ENCODE measurements around the gene POMC.

Gene POMC

DNA sequence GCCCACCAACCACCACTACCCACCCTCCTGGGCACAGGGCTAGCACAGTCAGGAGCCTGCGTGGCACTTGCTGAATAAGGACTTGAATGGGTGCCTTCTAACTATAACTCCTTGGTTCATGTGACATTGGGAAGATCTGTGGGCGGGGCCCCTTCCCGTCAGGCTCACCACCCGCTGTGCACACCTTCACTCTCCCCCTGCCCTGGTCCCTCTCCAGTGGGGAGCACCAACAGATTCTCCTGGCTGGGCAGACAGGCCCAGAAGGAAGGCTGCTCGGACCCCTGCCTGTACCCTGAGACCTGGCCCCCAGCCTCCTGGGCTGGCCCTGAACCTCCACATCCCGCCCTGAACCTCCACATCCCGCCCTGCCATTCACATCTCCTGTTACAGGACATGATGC is 33.4 kb upstream of the POMC start:
- H3K27ac ChIP-seq (ENCODE audit: insufficient read depth, low read length, poor library complexity, severe bottlenecking): no peak overlapping the region
- H3K9me3 ChIP-seq (ENCODE audit: control insufficient read depth, low read length): no peaks in the 10 kb centered on the region
- no peaks in the 10 kb centered on the region for H3K27me3 ChIP-seq (replicated peaks; ENCODE audit: control insufficient read depth, insufficient read depth, low read length, poor library complexity, severe bottlenecking)
- H3K36me3 ChIP-seq (ENCODE audit: control insufficient read depth, insufficient read depth, low read length): no peaks in the 10 kb centered on the region
- DNase-seq: no peak
- H3K4me1 ChIP-seq (ENCODE audit: control insufficient read depth, insufficient read depth, low read length, poor library complexity, severe bottlenecking): peaks cover 9% of the 10 kb centered on the region
- H3K4me3 ChIP-seq (ENCODE audit: insufficient read depth, low read depth, low read length, poor library complexity, severe bottlenecking): no peak overlapping the region

DNA sequence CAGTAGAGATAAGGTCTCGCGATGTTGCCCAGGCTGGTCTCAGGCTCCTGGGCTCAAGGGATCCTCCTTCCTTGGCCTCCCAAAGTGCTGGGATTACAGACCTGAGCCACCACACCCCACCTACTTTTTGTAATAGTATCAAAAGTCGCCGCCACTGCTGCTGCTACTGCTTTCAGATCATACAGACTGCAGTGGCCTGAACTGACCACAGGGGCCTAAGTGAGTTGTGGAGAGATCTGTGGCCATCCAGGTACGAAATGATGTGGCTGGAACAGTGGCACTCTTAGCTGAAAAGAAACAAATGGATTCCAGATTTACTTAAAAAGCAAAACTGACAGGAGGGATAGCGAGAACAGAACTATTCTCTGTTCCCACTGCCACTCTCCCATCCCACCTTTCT is 32.9 kb upstream of the POMC start:
- H3K27me3 ChIP-seq (replicated peaks; ENCODE audit: control insufficient read depth, insufficient read depth, low read length, poor library complexity, severe bottlenecking): no peaks in the 10 kb centered on the region
- H3K36me3 ChIP-seq (ENCODE audit: control insufficient read depth, insufficient read depth, low read length): no peaks in the 10 kb centered on the region
- H3K4me3 ChIP-seq (ENCODE audit: insufficient read depth, low read depth, low read length, poor library complexity, severe bottlenecking): no peak overlapping the region
- no peak for DNase-seq
- no peak overlapping the region for H3K27ac ChIP-seq (ENCODE audit: insufficient read depth, low read length, poor library complexity, severe bottlenecking)
- H3K9me3 ChIP-seq (ENCODE audit: control insufficient read depth, low read length): no peaks in the 10 kb centered on the region
- H3K4me1 ChIP-seq (ENCODE audit: control insufficient read depth, insufficient read depth, low read length, poor library complexity, severe bottlenecking): peaks cover 9% of the 10 kb centered on the region

DNA sequence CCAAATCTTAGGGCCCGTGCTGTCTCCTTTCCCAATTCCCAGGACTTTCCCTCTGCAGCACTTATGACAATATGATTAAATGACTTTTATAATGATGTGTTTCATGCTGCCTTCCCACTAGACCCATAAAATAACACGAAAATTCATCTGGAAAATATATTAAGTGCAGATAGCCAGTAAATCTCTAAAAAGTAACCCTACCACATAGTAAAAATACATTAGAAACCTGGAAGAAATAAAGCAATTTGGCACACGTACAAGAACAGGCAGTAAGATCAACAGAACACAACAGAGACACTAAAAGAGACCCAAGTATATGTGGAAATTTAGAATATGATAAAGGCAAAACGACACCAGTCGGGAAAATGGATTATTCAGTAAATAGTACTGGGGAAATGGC is 30.2 kb upstream of the POMC start:
- H3K27me3 ChIP-seq (replicated peaks; ENCODE audit: control insufficient read depth, insufficient read depth, low read length, poor library complexity, severe bottlenecking): no peaks in the 10 kb centered on the region
- no peaks in the 10 kb centered on the region for H3K36me3 ChIP-seq (ENCODE audit: control insufficient read depth, insufficient read depth, low read length)
- peaks cover 9% of the 10 kb centered on the region for H3K4me1 ChIP-seq (ENCODE audit: control insufficient read depth, insufficient read depth, low read length, poor library complexity, severe bottlenecking)
- H3K9me3 ChIP-seq (ENCODE audit: control insufficient read depth, low read length): no peaks in the 10 kb centered on the region
- H3K4me3 ChIP-seq (ENCODE audit: insufficient read depth, low read depth, low read length, poor library complexity, severe bottlenecking): no peak overlapping the region
- DNase-seq: no peak
- H3K27ac ChIP-seq (ENCODE audit: insufficient read depth, low read length, poor library complexity, severe bottlenecking): no peak overlapping the region

DNA sequence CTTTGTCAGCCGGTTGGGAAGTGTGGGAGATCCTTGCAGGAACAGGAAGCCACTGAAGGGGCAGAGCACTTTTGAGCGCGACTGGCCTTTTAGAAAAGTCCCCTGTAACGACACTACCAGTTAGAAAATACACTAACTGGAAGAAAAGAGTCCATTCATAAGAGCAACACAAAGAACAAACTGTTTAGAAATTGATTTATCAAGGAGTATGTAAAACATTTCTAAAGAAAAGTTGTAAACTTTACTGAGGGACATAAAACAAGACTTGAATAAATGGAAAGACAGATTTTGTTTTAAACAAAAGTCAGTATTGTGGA is 29.8 kb upstream of the POMC start:
- Histone ChIP-seq H3K4me3 (ENCODE audit: insufficient read depth, low read depth, low read length, poor library complexity, severe bottlenecking) (no peak overlapping the region), H3K9me3 (ENCODE audit: control insufficient read depth, low read length) (no peaks in the 10 kb centered on the region), H3K36me3 (ENCODE audit: control insufficient read depth, insufficient read depth, low read length) (no peaks in the 10 kb centered on the region), H3K27me3 (replicated peaks; ENCODE audit: control insufficient read depth, insufficient read depth, low read length, poor library complexity, severe bottlenecking) (no peaks in the 10 kb centered on the region), H3K27ac (ENCODE audit: insufficient read depth, low read length, poor library complexity, severe bottlenecking) (no peak overlapping the region), H3K4me1 (ENCODE audit: control insufficient read depth, insufficient read depth, low read length, poor library complexity, severe bottlenecking) (peaks cover 9% of the 10 kb centered on the region)
- DNase-seq: no peak

DNA sequence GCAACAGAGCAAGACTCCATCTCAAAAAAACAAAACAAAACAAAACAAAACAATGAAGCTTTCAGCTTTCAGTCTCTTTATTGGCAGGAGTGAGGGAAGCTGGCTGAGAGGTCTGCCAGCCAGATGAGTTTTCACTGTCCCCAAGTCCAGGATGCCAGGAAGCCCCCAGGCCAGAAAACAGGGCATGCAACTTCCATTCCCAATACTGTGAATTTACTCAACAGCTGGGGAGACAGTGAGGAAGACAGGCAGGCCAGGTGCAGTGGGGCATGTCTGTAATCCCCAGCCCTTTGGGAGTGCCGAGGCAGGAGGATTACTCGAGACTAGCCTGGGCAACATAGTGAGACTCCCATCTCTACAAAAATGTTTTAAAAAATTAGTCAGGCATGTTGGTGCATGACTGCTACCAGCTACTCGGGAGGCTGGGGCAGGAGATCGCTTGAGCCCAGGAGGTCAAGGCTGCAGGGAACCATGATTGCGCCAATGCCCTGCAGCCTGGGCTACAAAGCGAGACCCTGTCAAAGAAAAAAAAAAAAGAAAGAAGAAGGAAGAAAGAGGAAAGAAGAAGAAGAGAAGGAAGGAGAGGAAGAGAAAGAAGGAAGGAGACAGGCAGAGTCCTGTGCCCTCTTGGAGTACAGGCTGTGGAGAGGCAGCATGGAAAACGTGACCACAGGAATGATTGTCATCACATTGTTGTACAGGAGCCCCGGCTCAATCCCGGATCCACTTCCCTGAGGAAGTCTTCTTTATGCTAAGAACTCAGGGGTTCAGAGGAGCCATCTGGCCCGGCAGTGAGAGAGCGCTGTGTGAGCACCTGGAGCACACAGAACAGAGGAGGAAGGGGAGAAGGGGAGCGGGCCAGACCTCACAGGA is 29.2 kb upstream of the POMC start:
- H3K27me3 ChIP-seq (replicated peaks; ENCODE audit: control insufficient read depth, insufficient read depth, low read length, poor library complexity, severe bottlenecking): no peaks in the 10 kb centered on the region
- DNase-seq: no peak
- H3K4me3 ChIP-seq (ENCODE audit: insufficient read depth, low read depth, low read length, poor library complexity, severe bottlenecking): no peak overlapping the region

DNA sequence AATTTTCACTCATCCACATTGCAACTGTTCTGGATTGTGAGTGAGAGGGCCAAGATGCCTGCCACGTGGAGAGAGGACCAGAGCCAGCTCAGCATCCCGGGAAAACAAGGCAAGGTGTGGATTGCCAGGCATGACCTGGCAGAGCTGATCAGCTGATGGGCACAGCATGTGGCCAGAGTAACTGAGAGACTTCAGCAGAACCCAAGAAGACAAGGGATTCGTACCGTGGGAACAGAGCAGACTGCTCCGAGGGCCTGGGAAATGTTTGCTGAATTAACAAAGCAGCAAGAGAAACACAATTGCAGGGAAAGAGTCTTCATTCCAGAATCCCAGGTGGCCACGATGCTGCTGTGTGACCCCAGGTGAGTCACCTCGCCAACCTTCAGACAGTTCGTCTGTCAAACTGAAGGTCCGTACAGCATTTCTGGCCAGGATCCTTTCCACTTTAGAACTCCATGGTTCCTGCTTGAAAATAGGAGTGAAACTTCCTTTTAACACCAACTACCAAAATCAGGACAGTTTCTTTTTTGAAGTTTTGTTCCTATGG is 26.3 kb upstream of the POMC start:
- H3K36me3 ChIP-seq (ENCODE audit: control insufficient read depth, insufficient read depth, low read length): no peaks in the 10 kb centered on the region
- H3K9me3 ChIP-seq (ENCODE audit: control insufficient read depth, low read length): no peaks in the 10 kb centered on the region
- no peaks in the 10 kb centered on the region for H3K27me3 ChIP-seq (replicated peaks; ENCODE audit: control insufficient read depth, insufficient read depth, low read length, poor library complexity, severe bottlenecking)
- H3K27ac ChIP-seq (ENCODE audit: insufficient read depth, low read length, poor library complexity, severe bottlenecking): no peak overlapping the region
- DNase-seq: no peak
- H3K4me1 ChIP-seq (ENCODE audit: control insufficient read depth, insufficient read depth, low read length, poor library complexity, severe bottlenecking): no peaks in the 10 kb centered on the region
- no peak overlapping the region for H3K4me3 ChIP-seq (ENCODE audit: insufficient read depth, low read depth, low read length, poor library complexity, severe bottlenecking)

More for the DNA sequence above, 29.2 kb upstream of the POMC start:
- Histone ChIP-seq H3K9me3 (ENCODE audit: control insufficient read depth, low read length) (no peaks in the 10 kb centered on the region), H3K27ac (ENCODE audit: insufficient read depth, low read length, poor library complexity, severe bottlenecking) (no peak overlapping the region), H3K4me1 (ENCODE audit: control insufficient read depth, insufficient read depth, low read length, poor library complexity, severe bottlenecking) (peaks cover 6% of the 10 kb centered on the region), H3K36me3 (ENCODE audit: control insufficient read depth, insufficient read depth, low read length) (no peaks in the 10 kb centered on the region)

DNA sequence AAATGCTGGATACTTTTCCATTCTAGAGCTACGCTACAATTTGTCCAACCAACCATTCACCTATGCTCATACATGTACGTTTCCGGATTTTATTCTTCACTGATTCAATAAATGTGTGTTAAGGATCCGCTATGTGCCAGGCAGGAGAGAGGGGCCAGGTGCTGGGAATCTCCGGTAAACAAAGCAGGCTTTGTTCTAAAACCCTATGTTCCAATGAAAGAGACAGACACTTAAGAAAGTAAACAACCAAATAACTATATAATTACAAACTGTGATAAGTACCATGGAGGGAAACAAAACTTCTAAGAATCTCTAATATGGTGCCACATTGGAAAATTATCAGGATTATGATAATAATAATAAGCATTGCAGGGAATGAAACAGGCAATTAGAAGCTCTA is 22.2 kb upstream of the POMC start:
- H3K36me3 ChIP-seq (ENCODE audit: control insufficient read depth, insufficient read depth, low read length): no peaks in the 10 kb centered on the region
- H3K27ac ChIP-seq (ENCODE audit: insufficient read depth, low read length, poor library complexity, severe bottlenecking): no peak overlapping the region
- H3K4me1 ChIP-seq (ENCODE audit: control insufficient read depth, insufficient read depth, low read length, poor library complexity, severe bottlenecking): no peaks in the 10 kb centered on the region
- no peaks in the 10 kb centered on the region for H3K27me3 ChIP-seq (replicated peaks; ENCODE audit: control insufficient read depth, insufficient read depth, low read length, poor library complexity, severe bottlenecking)
- no peaks in the 10 kb centered on the region for H3K9me3 ChIP-seq (ENCODE audit: control insufficient read depth, low read length)
- no peak for DNase-seq
- no peak overlapping the region for H3K4me3 ChIP-seq (ENCODE audit: insufficient read depth, low read depth, low read length, poor library complexity, severe bottlenecking)

DNA sequence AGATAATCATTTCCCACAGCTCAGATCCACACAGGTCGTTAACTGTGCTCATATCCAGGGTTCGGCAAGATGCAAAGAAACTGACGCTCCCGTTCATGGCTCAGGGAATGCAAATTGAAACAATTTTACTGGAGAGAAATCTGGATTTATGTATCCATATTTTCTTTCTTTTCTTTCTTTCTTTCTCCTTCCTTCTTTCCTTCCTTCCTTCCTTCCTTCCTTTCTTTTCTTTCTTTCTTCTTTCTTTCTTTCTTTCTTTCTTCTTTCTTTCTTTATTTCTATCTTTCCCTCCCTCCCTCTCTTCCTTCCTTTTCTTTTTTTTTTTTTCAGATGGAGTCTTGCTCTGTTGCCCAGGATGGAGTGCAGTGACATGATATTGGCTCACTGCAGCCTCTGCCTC is 20.0 kb upstream of the POMC start:
- H3K27me3 ChIP-seq (replicated peaks; ENCODE audit: control insufficient read depth, insufficient read depth, low read length, poor library complexity, severe bottlenecking): no peaks in the 10 kb centered on the region
- H3K9me3 ChIP-seq (ENCODE audit: control insufficient read depth, low read length): no peaks in the 10 kb centered on the region
- H3K4me3 ChIP-seq (ENCODE audit: insufficient read depth, low read depth, low read length, poor library complexity, severe bottlenecking): no peak overlapping the region
- no peak for DNase-seq
- no peaks in the 10 kb centered on the region for H3K36me3 ChIP-seq (ENCODE audit: control insufficient read depth, insufficient read depth, low read length)
- no peak overlapping the region for H3K27ac ChIP-seq (ENCODE audit: insufficient read depth, low read length, poor library complexity, severe bottlenecking)
- no peaks in the 10 kb centered on the region for H3K4me1 ChIP-seq (ENCODE audit: control insufficient read depth, insufficient read depth, low read length, poor library complexity, severe bottlenecking)

DNA sequence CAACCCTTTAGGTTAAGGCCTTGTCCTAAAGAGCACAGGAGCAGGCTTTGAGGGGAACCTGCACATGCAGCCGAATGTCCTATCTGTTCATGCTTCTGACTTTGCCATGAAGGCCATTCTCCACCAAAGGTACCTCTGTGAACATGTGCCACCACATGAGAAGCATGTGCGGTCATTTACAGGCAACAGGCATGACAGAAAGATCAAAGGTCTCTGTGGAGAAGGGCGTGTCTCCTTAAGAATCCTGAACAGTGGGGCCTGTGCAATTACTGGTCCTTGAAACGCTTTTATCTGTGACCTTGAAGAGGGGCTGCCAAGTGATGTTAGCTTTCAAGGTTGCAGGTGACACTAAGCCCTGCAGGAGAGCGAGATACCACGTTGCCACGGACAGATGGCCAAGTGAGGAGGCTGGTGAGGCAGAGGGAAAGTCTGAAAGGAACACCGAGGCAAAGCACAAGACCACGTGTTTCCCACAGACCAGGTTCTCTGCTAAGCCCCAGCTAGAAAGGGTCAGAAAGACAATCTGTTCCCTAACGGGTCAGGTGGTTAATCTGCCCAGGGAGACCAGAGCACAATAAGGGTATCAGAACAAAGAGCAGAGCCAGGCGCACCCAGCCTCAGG is 19.5 kb upstream of the POMC start:
- H3K36me3 ChIP-seq (ENCODE audit: control insufficient read depth, insufficient read depth, low read length): no peaks in the 10 kb centered on the region
- no peaks in the 10 kb centered on the region for H3K9me3 ChIP-seq (ENCODE audit: control insufficient read depth, low read length)
- no peaks in the 10 kb centered on the region for H3K27me3 ChIP-seq (replicated peaks; ENCODE audit: control insufficient read depth, insufficient read depth, low read length, poor library complexity, severe bottlenecking)
- no peaks in the 10 kb centered on the region for H3K4me1 ChIP-seq (ENCODE audit: control insufficient read depth, insufficient read depth, low read length, poor library complexity, severe bottlenecking)
- DNase-seq: no peak
- no peak overlapping the region for H3K27ac ChIP-seq (ENCODE audit: insufficient read depth, low read length, poor library complexity, severe bottlenecking)
- H3K4me3 ChIP-seq (ENCODE audit: insufficient read depth, low read depth, low read length, poor library complexity, severe bottlenecking): no peak overlapping the region

DNA sequence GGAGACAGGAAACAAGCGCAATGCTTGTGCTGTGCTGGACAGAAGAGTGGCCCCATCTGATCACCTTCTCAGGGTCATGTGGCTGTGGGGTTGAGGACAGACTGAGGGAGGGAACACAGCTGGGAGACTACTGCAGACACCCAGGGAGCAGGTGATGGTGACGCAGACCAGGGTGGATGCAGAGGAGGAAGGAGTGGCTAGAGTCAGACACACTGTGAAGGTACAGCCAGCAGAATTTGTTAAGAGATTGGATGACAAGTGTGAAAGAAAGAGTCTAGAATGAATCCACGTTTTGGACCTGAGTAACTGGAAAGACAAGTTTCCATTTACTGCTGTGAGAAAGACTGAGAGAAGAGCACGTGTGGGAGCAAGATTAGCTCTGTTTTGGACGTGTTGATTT is 15.9 kb upstream of the POMC start:
- Histone ChIP-seq H3K4me3 (ENCODE audit: insufficient read depth, low read depth, low read length, poor library complexity, severe bottlenecking) (no peak overlapping the region), H3K27me3 (replicated peaks; ENCODE audit: control insufficient read depth, insufficient read depth, low read length, poor library complexity, severe bottlenecking) (no peaks in the 10 kb centered on the region), H3K27ac (ENCODE audit: insufficient read depth, low read length, poor library complexity, severe bottlenecking) (no peak overlapping the region), H3K36me3 (ENCODE audit: control insufficient read depth, insufficient read depth, low read length) (no peaks in the 10 kb centered on the region), H3K9me3 (ENCODE audit: control insufficient read depth, low read length) (no peaks in the 10 kb centered on the region), H3K4me1 (ENCODE audit: control insufficient read depth, insufficient read depth, low read length, poor library complexity, severe bottlenecking) (no peaks in the 10 kb centered on the region)
- DNase-seq: no peak
